ENCODE measurements around the gene NREP.
A peak's percentile ranks its signal among the peaks of the same experiment; 100 is the strongest.

NREP gene

DNA sequence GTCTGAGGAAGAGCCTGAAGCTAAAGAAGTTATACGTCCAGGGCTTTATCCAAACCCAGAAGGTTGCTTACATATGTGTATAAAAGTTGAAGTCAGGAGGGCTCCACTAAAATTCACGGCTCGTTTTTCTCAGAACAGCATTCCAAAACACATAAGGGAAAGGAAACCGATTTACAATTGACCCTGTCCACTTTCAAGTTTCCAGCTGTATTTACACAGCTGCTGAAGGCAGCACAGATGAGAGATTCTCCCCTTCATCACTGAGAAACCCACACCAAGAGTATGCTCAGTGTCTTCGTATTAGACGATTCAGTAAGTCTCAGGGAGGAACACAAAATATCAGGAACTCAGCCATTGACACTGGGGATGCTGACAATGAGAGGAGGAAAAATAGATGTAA lies 5.9 kb upstream of the NREP start:
- TF ChIP-seq EGR1 (IDR thresholded peaks at IDR 0.05) (no peak), TEAD4 (IDR thresholded peaks at IDR 0.05) (no peak), NFIC (IDR thresholded peaks at IDR 0.05) (no peak), TAF1 (IDR thresholded peaks at IDR 0.05; ENCODE audit: low read depth) (no peak), TCF12 (IDR thresholded peaks at IDR 0.05; ENCODE audit: low read depth) (no peak)
- TF ChIP-seq, protein P1, sequence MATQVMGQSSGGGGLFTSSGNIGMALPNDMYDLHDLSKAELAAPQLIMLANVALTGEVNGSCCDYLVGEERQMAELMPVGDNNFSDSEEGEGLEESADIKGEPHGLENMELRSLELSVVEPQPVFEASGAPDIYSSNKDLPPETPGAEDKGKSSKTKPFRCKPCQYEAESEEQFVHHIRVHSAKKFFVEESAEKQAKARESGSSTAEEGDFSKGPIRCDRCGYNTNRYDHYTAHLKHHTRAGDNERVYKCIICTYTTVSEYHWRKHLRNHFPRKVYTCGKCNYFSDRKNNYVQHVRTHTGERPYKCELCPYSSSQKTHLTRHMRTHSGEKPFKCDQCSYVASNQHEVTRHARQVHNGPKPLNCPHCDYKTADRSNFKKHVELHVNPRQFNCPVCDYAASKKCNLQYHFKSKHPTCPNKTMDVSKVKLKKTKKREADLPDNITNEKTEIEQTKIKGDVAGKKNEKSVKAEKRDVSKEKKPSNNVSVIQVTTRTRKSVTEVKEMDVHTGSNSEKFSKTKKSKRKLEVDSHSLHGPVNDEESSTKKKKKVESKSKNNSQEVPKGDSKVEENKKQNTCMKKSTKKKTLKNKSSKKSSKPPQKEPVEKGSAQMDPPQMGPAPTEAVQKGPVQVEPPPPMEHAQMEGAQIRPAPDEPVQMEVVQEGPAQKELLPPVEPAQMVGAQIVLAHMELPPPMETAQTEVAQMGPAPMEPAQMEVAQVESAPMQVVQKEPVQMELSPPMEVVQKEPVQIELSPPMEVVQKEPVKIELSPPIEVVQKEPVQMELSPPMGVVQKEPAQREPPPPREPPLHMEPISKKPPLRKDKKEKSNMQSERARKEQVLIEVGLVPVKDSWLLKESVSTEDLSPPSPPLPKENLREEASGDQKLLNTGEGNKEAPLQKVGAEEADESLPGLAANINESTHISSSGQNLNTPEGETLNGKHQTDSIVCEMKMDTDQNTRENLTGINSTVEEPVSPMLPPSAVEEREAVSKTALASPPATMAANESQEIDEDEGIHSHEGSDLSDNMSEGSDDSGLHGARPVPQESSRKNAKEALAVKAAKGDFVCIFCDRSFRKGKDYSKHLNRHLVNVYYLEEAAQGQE (IDR thresholded peaks at IDR 0.05; ENCODE audit: low read depth) = no peak

DNA sequence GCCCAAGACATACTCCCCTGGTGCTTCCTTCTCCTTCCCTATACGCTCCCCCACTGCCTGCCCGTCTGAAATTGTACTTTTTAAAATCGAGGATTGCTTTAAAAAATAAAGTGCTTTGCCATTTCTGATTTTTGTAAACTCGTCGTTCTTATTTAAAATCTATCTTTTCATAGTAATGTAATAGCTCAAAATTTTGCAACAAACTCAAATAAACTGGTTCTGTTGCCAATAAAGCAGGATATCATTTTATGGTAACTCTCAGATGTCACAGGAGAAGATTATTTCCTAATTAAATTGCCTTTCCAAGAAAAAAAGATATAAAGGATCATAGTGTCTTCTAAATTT lies 1.3 kb upstream of the NREP start:
- TF ChIP-seq FOXM1 (IDR thresholded peaks at IDR 0.05; ENCODE audit: borderline replicate concordance, low read depth) (no peak), RAD21 (IDR thresholded peaks at IDR 0.05; ENCODE audit: low read depth) (no peak), CREB1 (IDR thresholded peaks at IDR 0.05; ENCODE audit: low read depth) (no peak), YY1 (IDR thresholded peaks at IDR 0.05; ENCODE audit: low read depth) (no peak), CEBPB (IDR thresholded peaks at IDR 0.05) (no peak), EGR1 (IDR thresholded peaks at IDR 0.05) (no peak), TAF1 (IDR thresholded peaks at IDR 0.05; ENCODE audit: low read depth) (no peak), ZBTB7A (IDR thresholded peaks at IDR 0.05; ENCODE audit: low read depth) (no peak), TCF12 (IDR thresholded peaks at IDR 0.05; ENCODE audit: low read depth) (no peak), NFIC (IDR thresholded peaks at IDR 0.05) (no peak), EP300 (IDR thresholded peaks at IDR 0.05; ENCODE audit: borderline replicate concordance) (no peak), TEAD4 (IDR thresholded peaks at IDR 0.05) (no peak)
- TF ChIP-seq, protein P1 (IDR thresholded peaks at IDR 0.05; ENCODE audit: low read depth) = no peak
- TF ChIP-seq, protein P2, sequence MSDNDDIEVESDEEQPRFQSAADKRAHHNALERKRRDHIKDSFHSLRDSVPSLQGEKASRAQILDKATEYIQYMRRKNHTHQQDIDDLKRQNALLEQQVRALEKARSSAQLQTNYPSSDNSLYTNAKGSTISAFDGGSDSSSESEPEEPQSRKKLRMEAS (IDR thresholded peaks at IDR 0.05) = no peak
- TF ChIP-seq, protein P3, sequence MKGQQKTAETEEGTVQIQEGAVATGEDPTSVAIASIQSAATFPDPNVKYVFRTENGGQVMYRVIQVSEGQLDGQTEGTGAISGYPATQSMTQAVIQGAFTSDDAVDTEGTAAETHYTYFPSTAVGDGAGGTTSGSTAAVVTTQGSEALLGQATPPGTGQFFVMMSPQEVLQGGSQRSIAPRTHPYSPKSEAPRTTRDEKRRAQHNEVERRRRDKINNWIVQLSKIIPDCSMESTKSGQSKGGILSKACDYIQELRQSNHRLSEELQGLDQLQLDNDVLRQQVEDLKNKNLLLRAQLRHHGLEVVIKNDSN (IDR thresholded peaks at IDR 0.05) = no peak

DNA sequence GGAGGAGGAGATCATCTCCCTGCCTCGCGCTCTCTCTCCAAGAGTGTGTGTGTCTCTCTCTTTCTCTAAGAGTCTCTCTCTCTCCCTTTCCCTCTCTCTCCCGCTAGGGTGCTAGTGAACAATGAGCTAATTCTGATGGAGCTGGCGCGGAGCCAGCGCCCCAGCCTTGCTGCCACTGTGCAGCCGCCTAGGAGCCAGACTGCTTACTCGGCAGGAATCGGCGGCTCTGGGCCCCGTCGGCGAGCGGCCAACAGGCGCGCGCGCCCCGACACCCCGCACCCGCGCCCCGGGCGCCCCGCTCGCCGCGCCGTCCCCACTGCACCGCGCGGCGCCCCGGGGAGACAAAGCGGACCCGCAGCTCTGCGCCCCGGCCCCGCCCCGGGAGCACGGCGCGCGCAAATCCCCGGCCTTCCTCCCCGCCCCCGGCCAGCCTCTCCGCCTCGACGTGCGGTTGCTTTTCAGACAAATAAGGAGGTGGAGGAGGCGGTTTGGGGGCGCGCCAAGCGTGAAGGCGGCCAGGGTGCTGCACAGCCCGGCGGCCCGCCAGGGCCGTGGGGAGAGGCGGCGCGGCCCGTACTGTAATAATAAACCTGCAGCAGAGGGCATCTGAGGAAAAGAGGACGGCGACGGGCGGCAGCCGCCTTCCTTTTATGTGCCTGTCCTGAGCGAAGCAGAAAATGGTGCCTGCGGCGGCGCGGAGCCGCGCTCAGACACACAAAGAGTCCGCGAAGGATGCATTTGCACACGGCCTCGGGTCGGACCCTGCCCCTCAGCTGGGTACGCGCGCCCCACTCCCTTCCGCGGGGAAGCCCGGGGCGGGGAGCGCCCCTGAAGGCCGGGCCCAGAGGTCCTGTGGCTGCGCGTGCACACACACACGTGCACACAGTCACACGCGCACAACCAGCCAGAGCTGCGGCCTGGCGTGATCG lies 625 bp upstream of the NREP start:
- TF ChIP-seq EP300 (IDR thresholded peaks at IDR 0.05; ENCODE audit: borderline replicate concordance) (peak; percentile 30; the same call in 1 of the 2 replicates), RAD21 (IDR thresholded peaks at IDR 0.05; ENCODE audit: low read depth) (peak; percentile 27; the same call in 1 of the 2 replicates), ZBTB7A (IDR thresholded peaks at IDR 0.05; ENCODE audit: low read depth) (0 out of 2 replicates have a peak, but pooled peaks have one; percentile 16), NFIC (IDR thresholded peaks at IDR 0.05) (peak; percentile 90), YY1 (IDR thresholded peaks at IDR 0.05; ENCODE audit: low read depth) (peak; percentile 72), EGR1 (IDR thresholded peaks at IDR 0.05) (peak; percentile 71; the same call in 1 of the 2 replicates), TCF12 (IDR thresholded peaks at IDR 0.05; ENCODE audit: low read depth) (0 out of 2 replicates have a peak, but pooled peaks have one; percentile 21), CREB1 (IDR thresholded peaks at IDR 0.05; ENCODE audit: low read depth) (no peak), TAF1 (IDR thresholded peaks at IDR 0.05; ENCODE audit: low read depth) (peak; percentile 49; the same call in 1 of the 2 replicates), TEAD4 (IDR thresholded peaks at IDR 0.05) (0 out of 2 replicates have a peak, but pooled peaks have one; percentile 14), FOXM1 (IDR thresholded peaks at IDR 0.05; ENCODE audit: borderline replicate concordance, low read depth) (no peak), CEBPB (IDR thresholded peaks at IDR 0.05) (no peak)
- TF ChIP-seq, protein P3 (IDR thresholded peaks at IDR 0.05) = peak; percentile 24; the same call in 1 of the 2 replicates
- TF ChIP-seq, protein P1 (IDR thresholded peaks at IDR 0.05; ENCODE audit: low read depth) = no peak
- TF ChIP-seq, protein P2 (IDR thresholded peaks at IDR 0.05) = peak; percentile 83

DNA sequence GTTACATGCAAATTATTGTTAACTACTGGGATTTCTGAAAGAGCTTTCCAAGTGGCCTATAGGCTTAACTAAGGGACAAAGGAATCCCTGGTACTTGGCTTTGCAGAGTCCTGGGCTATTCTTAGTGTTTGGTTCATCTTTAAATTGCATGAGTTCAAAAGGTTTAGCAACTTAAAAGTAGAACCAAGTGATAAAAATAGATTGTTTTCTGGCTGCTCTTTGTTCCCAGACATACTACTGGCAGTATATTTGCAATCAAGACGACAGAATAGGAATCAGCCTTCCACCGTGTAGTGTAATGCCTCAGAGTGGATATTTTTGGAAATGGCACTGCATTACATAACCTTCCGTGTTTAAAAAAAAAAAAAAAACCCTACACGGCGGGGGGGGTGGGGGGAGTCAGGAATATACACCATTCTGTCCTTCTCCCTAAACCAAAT lies 1.0 kb downstream of the NREP start:
- TF ChIP-seq NFIC (IDR thresholded peaks at IDR 0.05) (no peak), CREB1 (IDR thresholded peaks at IDR 0.05; ENCODE audit: low read depth) (no peak), EGR1 (IDR thresholded peaks at IDR 0.05) (no peak)

All from Ishikawa (cell line).